IPS DF 4.7 (cell line): ENCODE measurements around the gene RABGAP1.

ENCODE experiments used
- DNase-seq: peaks from one replicate; pipeline ENCODE4 v3.0.0-alpha.2; 2013; ENCODE audit warnings: low spot score; ENCODE audit errors: extremely low read depth

RABGAP1 gene

GRCh38 chr9:123081824-123082223, 141.0 kb downstream of the RABGAP1 start:
- peak; percentile 36 for DNase-seq

GRCh38 chr9:123083680-123084079, 142.9 kb downstream of the RABGAP1 start:
- DNase-seq = no peak

GRCh38 chr9:123084256-123084655, 143.4 kb downstream of the RABGAP1 start:
- DNase-seq = no peak

GRCh38 chr9:123085916-123086315, 145.1 kb downstream of the RABGAP1 start:
- no peak for DNase-seq

GRCh38 chr9:123087359-123087888, 146.6 kb downstream of the RABGAP1 start:
- no peak for DNase-seq

- DNase-seq = no peak
Measured at GRCh38 chr9:123089040-123089439, 148.2 kb downstream of the RABGAP1 start.

- no peak for DNase-seq
Measured at GRCh38 chr9:123089790-123090189, 149.0 kb downstream of the RABGAP1 start.

- DNase-seq = no peak
Measured at GRCh38 chr9:123090198-123090896, 149.5 kb downstream of the RABGAP1 start.

- DNase-seq = no peak
Measured at GRCh38 chr9:123090956-123091355, 150.1 kb downstream of the RABGAP1 start.

GRCh38 chr9:123091459-123091858, 150.6 kb downstream of the RABGAP1 start:
- no peak for DNase-seq

GRCh38 chr9:123093141-123093540, 152.3 kb downstream of the RABGAP1 start:
- DNase-seq = no peak

GRCh38 chr9:123096987-123097386, 156.2 kb downstream of the RABGAP1 start:
- DNase-seq = no peak

GRCh38 chr9:123097430-123098095, 156.7 kb downstream of the RABGAP1 start:
- DNase-seq = no peak

- DNase-seq = no peak
Measured at GRCh38 chr9:123098096-123098459, 157.3 kb downstream of the RABGAP1 start.

GRCh38 chr9:123099042-123099441, 158.2 kb downstream of the RABGAP1 start:
- no peak for DNase-seq

- no peak for DNase-seq
Measured at GRCh38 chr9:123099548-123099947, 158.7 kb downstream of the RABGAP1 start.

- no peak for DNase-seq
Measured at GRCh38 chr9:123102375-123103113, 161.7 kb downstream of the RABGAP1 start.

- DNase-seq = no peak
Measured at GRCh38 chr9:123104807-123105206, 164.0 kb downstream of the RABGAP1 start.

- no peak for DNase-seq
Measured at GRCh38 chr9:123105490-123105889, 164.7 kb downstream of the RABGAP1 start.

- no peak for DNase-seq
Measured at GRCh38 chr9:123107639-123108285, 166.9 kb downstream of the RABGAP1 start.

GRCh38 chr9:123108976-123109375, 168.2 kb downstream of the RABGAP1 start:
- DNase-seq = no peak
